PFSK-1 (cell line): ENCODE results near the gene APRT.

Experiments used
- FOXP2 ChIP-seq: optimal IDR thresholded peaks from 2 replicates; pipeline ENCODE3; 2011; ENCODE audit warnings: borderline replicate concordance, control low read depth, inconsistent platforms; ENCODE audit not compliant: insufficient read depth; ENCODE audit errors: extremely low read length, extremely low read depth
- POLR2AphosphoS5 ChIP-seq: IDR thresholded peaks from 2 replicates; pipeline ENCODE4 v1.6.1; 2012; ENCODE audit warnings: low read depth, mild to moderate bottlenecking, control low read depth, low read length, moderate library complexity
- REST ChIP-seq, 2 experiments: IDR thresholded peaks; 2 replicates each; pipeline versions ENCODE4 v1.6.1 to v1.8.0; 2011 to 2012; ENCODE audit warnings: low read depth in 2 of 2, low read length in 2 of 2, control low read depth in 1 of 2, inconsistent platforms in 1 of 2, mild to moderate bottlenecking in 1 of 2, moderate library complexity in 1 of 2; ENCODE audit not compliant: insufficient read depth in 1 of 2
- SIN3A ChIP-seq: IDR thresholded peaks from 2 replicates; pipeline ENCODE4 v1.6.1; 2012; ENCODE audit warnings: mild to moderate bottlenecking, low read length, moderate library complexity, borderline replicate concordance; ENCODE audit not compliant: insufficient read depth
- TAF1 ChIP-seq: IDR thresholded peaks from 2 replicates; pipeline ENCODE4 v1.6.1; 2012; ENCODE audit warnings: low read length, control low read depth, borderline replicate concordance; ENCODE audit not compliant: insufficient read depth

- TF ChIP-seq POLR2AphosphoS5 (peak; percentile 44; the same call in 1 of the 2 replicates), REST (IDR thresholded peaks at IDR 0.05; ENCODE audit: insufficient read depth in 1 of 2, low read depth in 2 of 2, low read length in 2 of 2) (no peak), SIN3A (no peak), TAF1 (no peak), FOXP2 (no peak)
Measured at GRCh38 chr16:88807626-88808453, 3.9 kb downstream of the APRT start.
